B cell (primary cell): Measurements from ENCODE around the gene CCL22. TPM values are rescaled to one million over a fixed set of nuclear protein-coding genes. Genes with fewer than 3 reads are reported as not detected.

Experiments used
- ATAC-seq: fragments of 200-7000 bp; cut with Tn5 transposase; one replicate; pipeline ENCODE4 v1.10.0; 2021; ENCODE audit warnings: low read depth, mild to moderate bottlenecking, moderate number of reproducible peaks, moderate library complexity
- CTCF ChIA-PET: fragments of 350-600 bp; sonication (Branson Sonifier 250); formaldehyde crosslinking; loops from one replicate; lab custom pipeline; 2021; ENCODE audit warnings: antibody characterized with exemption, inconsistent platforms; lab: Charles Lee
- POLR2A ChIA-PET: fragments of 350-600 bp; sonication (Branson Sonifier 250); formaldehyde crosslinking; loops from one replicate; lab custom pipeline; 2021; ENCODE audit warnings: antibody characterized with exemption; lab: Charles Lee
- DNase-seq: peaks from one replicate; pipeline ENCODE4 v3.0.0; 2013
- H2AFZ ChIP-seq: 2 replicates; pipeline ENCODE4 v1.6.1; 2012; ENCODE audit warnings: mild to moderate bottlenecking, low read depth, low read length; ENCODE audit not compliant: insufficient read depth, poor library complexity, severe bottlenecking
- H3K27ac ChIP-seq, 2 donors: 1 replicate in 1 of 2; 2 replicates in 1 of 2; pipeline ENCODE4 v1.5.1; 2012 to 2013; ENCODE audit warnings: low read length in 2 of 2, mild to moderate bottlenecking in 2 of 2, moderate library complexity in 1 of 2
- H3K27me3 ChIP-seq, 4 experiments: fragments of 200-600 bp in 1 of 4; sonication (generic) in 1 of 4; replicated peaks in 1 of 4; 1 replicate in 2 of 4; 2 replicates in 2 of 4; pipeline versions ENCODE4 v1.6.1 to v1.7.0; 2013 to 2016; ENCODE audit warnings: low read length in 3 of 4, mild to moderate bottlenecking in 2 of 4, mixed read lengths in 1 of 4, moderate library complexity in 1 of 4; ENCODE audit not compliant: insufficient read depth in 4 of 4, control insufficient read depth in 3 of 4; ENCODE audit errors: control extremely low read depth in 1 of 4
- H3K36me3 ChIP-seq, 2 experiments: replicated peaks in 1 of 2; 1 replicate in 1 of 2; 2 replicates in 1 of 2; pipeline versions ENCODE4 v1.6.1 to v1.7.1; 2013; ENCODE audit warnings: low read length in 1 of 2; ENCODE audit not compliant: insufficient read depth in 2 of 2, control insufficient read depth in 1 of 2; ENCODE audit errors: control extremely low read depth in 1 of 2, extremely low read depth in 1 of 2
- H3K4me1 ChIP-seq, 2 donors: fragments of 200-600 bp in 1 of 2; sonication (generic) in 1 of 2; 1 replicate in 1 of 2; 2 replicates in 1 of 2; pipeline versions ENCODE4 v1.5.1 to v1.6.1; 2013 to 2017; ENCODE audit warnings: low read length in 2 of 2; ENCODE audit not compliant: control insufficient read depth in 2 of 2, insufficient read depth in 2 of 2
- H3K4me2 ChIP-seq: replicated peaks from 2 replicates; pipeline ENCODE3; 2012; ENCODE audit warnings: mild to moderate bottlenecking, low read depth, low read length; ENCODE audit not compliant: poor library complexity, severe bottlenecking
- H3K4me3 ChIP-seq, 5 experiments: fragments of 200-600 bp in 1 of 5; sonication (generic) in 1 of 5; 1 replicate in 3 of 5; 2 replicates in 2 of 5; pipeline versions ENCODE4 v1.5.1 to v1.7.0; 2011 to 2016; ENCODE audit warnings: low read length in 4 of 5, mild to moderate bottlenecking in 4 of 5, low read depth in 2 of 5, control low read depth in 1 of 5, moderate library complexity in 1 of 5; ENCODE audit not compliant: insufficient read depth in 1 of 5; ENCODE audit errors: control extremely low read depth in 1 of 5, extremely low read depth in 1 of 5
- H3K79me2 ChIP-seq: fragments of 200-600 bp; sonication (generic); one replicate; pipeline ENCODE4 v1.6.0; 2016; ENCODE audit warnings: low read length; ENCODE audit not compliant: control insufficient read depth, insufficient read depth
- H3K9ac ChIP-seq: fragments of 200-600 bp; sonication (generic); 2 replicates; pipeline ENCODE4 v1.6.1; 2017; ENCODE audit warnings: mild to moderate bottlenecking, low read length, moderate library complexity
- H3K9me3 ChIP-seq, 3 donors: one replicate each; pipeline versions ENCODE4 v1.6.1 to v1.7.1; 2013; ENCODE audit warnings: low read length in 2 of 3; ENCODE audit not compliant: control insufficient read depth in 2 of 3, insufficient read depth in 1 of 3; ENCODE audit errors: control extremely low read depth in 1 of 3
- H4K20me1 ChIP-seq: 2 replicates; pipeline ENCODE4 v1.6.0; 2012; ENCODE audit warnings: mild to moderate bottlenecking, low read length; ENCODE audit not compliant: insufficient read depth, control insufficient read depth, poor library complexity, severe bottlenecking
- H3K27ac Mint-ChIP-seq: one replicate; pipeline ENCODE4 v1.8.0; 2021; ENCODE audit warnings: mixed read lengths
- H3K27me3 Mint-ChIP-seq: one replicate; pipeline ENCODE4 v1.8.0; 2021; ENCODE audit warnings: mixed read lengths
- H3K4me1 Mint-ChIP-seq: one replicate; pipeline ENCODE4 v1.8.0; 2021; ENCODE audit warnings: mixed read lengths
- H3K4me3 Mint-ChIP-seq: one replicate; pipeline ENCODE4 v1.8.0; 2021; ENCODE audit warnings: mixed read lengths
- H3K9me3 Mint-ChIP-seq: one replicate; pipeline ENCODE4 v1.8.0; 2022; ENCODE audit warnings: mixed read lengths; ENCODE audit not compliant: insufficient read depth
- EZH2 ChIP-seq: IDR thresholded peaks from 2 replicates; pipeline ENCODE4 v1.6.1; 2012; ENCODE audit warnings: borderline replicate concordance, low read depth, mild to moderate bottlenecking, moderate library complexity, low read length; ENCODE audit not compliant: insufficient read depth, poor library complexity, severe bottlenecking
- WGBS: methylation state at CpG from one replicate; pipeline ENCODE4 v1.1.5; 2013; ENCODE audit warnings: missing lambda C conversion rate; ENCODE audit not compliant: insufficient coverage; 5-methylcytosine and 5-hydroxymethylcytosine counted together
- intact Hi-C: fragments of 100-400 bp; cut with micrococcal nuclease; formaldehyde crosslinking; loops from one replicate; pipeline ENCODE4 v1.10.0; 2022
- polyA plus RNA-seq: library from polyadenylated mRNA; depleted of rRNA; stranded (reverse); fragments of >200 nt; gene quantifications from 2 replicates; pipeline ENCODE4 v1.2.3, GENCODE V29; 2012
- total RNA-seq, 2 donors: library from RNA; stranded (reverse); fragments of 120-200 nt in 1 of 2; gene quantifications; 1 replicate in 1 of 2; 2 replicates in 1 of 2; pipeline versions ENCODE4 v1.2.3 to v1.2.4, GENCODE V29; 2013 to 2022
- TF ChIP-seq, protein P1 (sequence below): fragments of 200-600 bp; IDR thresholded peaks from one replicate; pipeline ENCODE4 v1.8.0; 2022; ENCODE audit warnings: antibody characterized with exemption, mild to moderate bottlenecking

CCL22 gene
- total and polyA plus RNA-seq, 2 donors (not counting 1 experiment from before 2014, with no cell fraction given), result 0.04 to 91.5 TPM

DNA sequence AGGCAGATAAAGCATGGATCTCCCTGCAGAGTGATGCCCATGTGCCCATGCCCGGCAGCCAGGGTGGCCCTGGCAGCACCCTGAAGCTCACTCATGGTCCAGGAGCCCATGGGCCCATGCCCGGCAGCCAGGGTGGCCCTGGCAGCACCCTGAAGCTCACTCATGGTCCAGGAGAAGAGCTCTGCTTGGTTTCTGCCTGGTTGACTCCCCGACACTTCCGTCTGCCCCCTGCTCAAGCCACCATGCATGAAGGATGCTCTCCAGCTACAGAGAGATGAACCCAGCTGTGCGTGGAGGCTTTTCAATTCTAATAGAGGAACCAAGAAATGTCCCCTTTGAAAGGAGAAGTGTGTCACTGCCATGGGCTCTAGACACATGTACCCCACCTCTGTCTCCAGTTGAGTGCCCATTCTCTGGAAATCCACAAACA, 54.7 kb downstream of the CCL22 start:
- Mint-ChIP-seq H3K27ac (peak overlapping the region; percentile 71), H3K4me3 (peak overlapping the region; percentile 30), H3K27me3 (no peaks in the 10 kb centered on the region), H3K4me1 (peaks cover 61% of the 10 kb centered on the region), H3K9me3 (no peaks in the 10 kb centered on the region)
- Histone ChIP-seq H3K27me3 (no peaks in the 10 kb centered on the region), H3K4me2 (peak overlapping the region; percentile 70), H3K27ac (peak overlapping the region; percentile 74 to 80), H3K36me3 (no peaks in the 10 kb centered on the region), H3K4me3 (no peak overlapping the region), H4K20me1 (no peaks in the 10 kb centered on the region), H3K79me2 (no peaks in the 10 kb centered on the region), H3K9ac (peak overlapping the region; percentile 13), H2AFZ (no peak overlapping the region), H3K4me1 (peaks cover 47 to 58% of the 10 kb centered on the region in 2 donors), H3K9me3 (peaks cover 0 to 15% (median 0%) of the 10 kb centered on the region in 3 donors)
- 16% methylated on average over 5 of the region's 5 CpGs for WGBS
- intact Hi-C loops, result loop anchor here (1.0 kb wide), 4 partner anchors 36 to 226 kb away; no protein-coding TSS in a partner anchor
- TF ChIP-seq EZH2, result no peak
- TF ChIP-seq, protein P1, sequence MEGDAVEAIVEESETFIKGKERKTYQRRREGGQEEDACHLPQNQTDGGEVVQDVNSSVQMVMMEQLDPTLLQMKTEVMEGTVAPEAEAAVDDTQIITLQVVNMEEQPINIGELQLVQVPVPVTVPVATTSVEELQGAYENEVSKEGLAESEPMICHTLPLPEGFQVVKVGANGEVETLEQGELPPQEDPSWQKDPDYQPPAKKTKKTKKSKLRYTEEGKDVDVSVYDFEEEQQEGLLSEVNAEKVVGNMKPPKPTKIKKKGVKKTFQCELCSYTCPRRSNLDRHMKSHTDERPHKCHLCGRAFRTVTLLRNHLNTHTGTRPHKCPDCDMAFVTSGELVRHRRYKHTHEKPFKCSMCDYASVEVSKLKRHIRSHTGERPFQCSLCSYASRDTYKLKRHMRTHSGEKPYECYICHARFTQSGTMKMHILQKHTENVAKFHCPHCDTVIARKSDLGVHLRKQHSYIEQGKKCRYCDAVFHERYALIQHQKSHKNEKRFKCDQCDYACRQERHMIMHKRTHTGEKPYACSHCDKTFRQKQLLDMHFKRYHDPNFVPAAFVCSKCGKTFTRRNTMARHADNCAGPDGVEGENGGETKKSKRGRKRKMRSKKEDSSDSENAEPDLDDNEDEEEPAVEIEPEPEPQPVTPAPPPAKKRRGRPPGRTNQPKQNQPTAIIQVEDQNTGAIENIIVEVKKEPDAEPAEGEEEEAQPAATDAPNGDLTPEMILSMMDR, result no peak
- DNase-seq (peak; percentile 90), ATAC-seq (peak; percentile 85)
- ChIA-PET POLR2A (interaction anchor here (0.6 to 2.2 kb wide), 5 partner anchors 12 to 113 kb away, joined by 3 to 14 read pairs (median 5); no protein-coding TSS in a partner anchor), CTCF (interaction anchor here (0.7 to 7.1 kb wide), 10 partner anchors 9 to 587 kb away, joined by 3 to 63 read pairs (median 4); partner anchors contain the start of genes PSME3IP1 and RSPRY1)

- Histone ChIP-seq H3K4me2 (peak overlapping the region; percentile 70), H3K36me3 (no peaks in the 10 kb centered on the region), H3K9me3 (peaks cover 0 to 15% (median 0%) of the 10 kb centered on the region in 3 donors), H3K4me3 (no peak overlapping the region), H3K4me1 (peaks cover 50 to 62% of the 10 kb centered on the region in 2 donors), H3K79me2 (no peaks in the 10 kb centered on the region), H3K9ac (peak overlapping the region; percentile 13), H3K27ac (peak overlapping the region; percentile 74 to 80), H2AFZ (no peak overlapping the region), H4K20me1 (no peaks in the 10 kb centered on the region), H3K27me3 (no peaks in the 10 kb centered on the region)
- no peak for DNase-seq
- Mint-ChIP-seq H3K4me1 (peaks cover 63% of the 10 kb centered on the region), H3K27ac (peak overlapping the region; percentile 71), H3K27me3 (no peaks in the 10 kb centered on the region), H3K9me3 (no peaks in the 10 kb centered on the region), H3K4me3 (peak overlapping the region; percentile 30)
- 30% methylated on average over 2 of the region's 7 CpGs for WGBS
- ATAC-seq, result peak; percentile 18
- intact Hi-C loops, result loop anchor here (1.0 kb wide), 4 partner anchors 36 to 226 kb away; no protein-coding TSS in a partner anchor
- TF ChIP-seq, protein P1, result no peak
- TF ChIP-seq EZH2, result no peak
- ChIA-PET POLR2A (interaction anchor here (1.2 to 2.2 kb wide), 4 partner anchors 12 to 113 kb away, joined by 4 to 14 read pairs (median 6); no protein-coding TSS in a partner anchor), CTCF (interaction anchor here (1.1 to 7.1 kb wide), 9 partner anchors 8 to 236 kb away, joined by 3 to 63 read pairs (median 4); partner anchors contain the start of genes PSME3IP1 and RSPRY1)
Observed at GRCh38 chr16:57413733-57414132, 55.1 kb downstream of the CCL22 start.
